Mesendoderm (in vitro differentiated cells): Measurements from ENCODE around the gene CEP19.
A peak's percentile ranks its signal among the peaks of the same experiment; 100 is the strongest.

Experiments
- DNase-seq: peaks from one replicate; pipeline ENCODE4 v3.0.0; 2013
- H2AK5ac ChIP-seq: 2 replicates; pipeline ENCODE4 v1.6.1; 2013; ENCODE audit warnings: low read length, inconsistent platforms
- H2BK120ac ChIP-seq: 2 replicates; pipeline ENCODE4 v1.6.1; 2013; ENCODE audit warnings: low read depth, mild to moderate bottlenecking, low read length, moderate library complexity, mixed read lengths
- H2BK15ac ChIP-seq: replicated peaks from 2 replicates; pipeline ENCODE4 v1.6.1; 2013; ENCODE audit warnings: low read depth, mild to moderate bottlenecking, moderate library complexity
- H2BK5ac ChIP-seq: 2 replicates; pipeline ENCODE4 v1.6.1; 2013; ENCODE audit warnings: low read length, inconsistent platforms
- H3K18ac ChIP-seq: 2 replicates; pipeline ENCODE4 v1.6.1; 2013; ENCODE audit warnings: mild to moderate bottlenecking, low read length, mixed read lengths
- H3K23ac ChIP-seq: one replicate; pipeline ENCODE4 v1.6.1; 2013; ENCODE audit warnings: low read length
- H3K27ac ChIP-seq: 2 replicates; pipeline ENCODE4 v1.5.1; 2013; ENCODE audit warnings: low read depth, mild to moderate bottlenecking, inconsistent platforms, low read length, moderate library complexity
- H3K27me3 ChIP-seq: 2 replicates; pipeline ENCODE4 v1.6.1; 2013; ENCODE audit warnings: low read length, control low read depth, mild to moderate bottlenecking, inconsistent platforms; ENCODE audit not compliant: insufficient read depth, poor library complexity
- H3K36me3 ChIP-seq: 2 replicates; pipeline ENCODE4 v1.6.1; 2013; ENCODE audit warnings: low read length, inconsistent platforms; ENCODE audit not compliant: control insufficient read depth, insufficient read depth
- H3K4ac ChIP-seq: one replicate; pipeline ENCODE4 v1.6.1; 2013; ENCODE audit warnings: low read depth, mild to moderate bottlenecking, low read length, moderate library complexity
- H3K4me1 ChIP-seq: 2 replicates; pipeline ENCODE4 v1.6.1; 2013; ENCODE audit warnings: low read depth, low read length, inconsistent platforms; ENCODE audit not compliant: control insufficient read depth
- H3K4me2 ChIP-seq: 2 replicates; pipeline ENCODE4 v1.6.1; 2013; ENCODE audit warnings: low read length
- H3K4me3 ChIP-seq: 2 replicates; pipeline ENCODE4 v1.5.1; 2013; ENCODE audit warnings: mild to moderate bottlenecking, low read length
- H3K56ac ChIP-seq: one replicate; pipeline ENCODE4 v1.6.1; 2013; ENCODE audit warnings: low read length
- H3K79me1 ChIP-seq: 2 replicates; pipeline ENCODE4 v1.6.1; 2013; ENCODE audit warnings: low read length, inconsistent platforms
- H3K79me2 ChIP-seq: 2 replicates; pipeline ENCODE4 v1.6.1; 2013; ENCODE audit warnings: mild to moderate bottlenecking, low read length; ENCODE audit not compliant: control insufficient read depth, insufficient read depth
- H3K9ac ChIP-seq: 2 replicates; pipeline ENCODE4 v1.6.1; 2013; ENCODE audit warnings: low read length, inconsistent platforms
- H4K5ac ChIP-seq: one replicate; pipeline ENCODE4 v1.6.1; 2013; ENCODE audit warnings: low read length
- H4K8ac ChIP-seq: one replicate; pipeline ENCODE4 v1.6.1; 2013; ENCODE audit warnings: low read depth, mild to moderate bottlenecking, control low read depth, low read length, moderate library complexity
- WGBS: extraction: QIAGEN DNeasy Blood & Tissue Kit; methylation state at CpG from one replicate; pipeline ENCODE4 v1.1.7; 2013; ENCODE audit warnings: low lambda C conversion rate, missing lambda C conversion rate; ENCODE audit not compliant: insufficient coverage; ENCODE audit errors: extremely low coverage; 5-methylcytosine and 5-hydroxymethylcytosine counted together

The CEP19 gene

GRCh38 chr3:196666001-196666867 lies 45.8 kb downstream of the CEP19 start:
- Histone ChIP-seq H2BK120ac (no peak overlapping the region), H4K5ac (no peak overlapping the region), H2AK5ac (no peak overlapping the region), H3K56ac (peak overlapping the region; percentile 2), H3K79me1 (no peaks in the 10 kb centered on the region), H4K8ac (no peak overlapping the region), H3K36me3 (no peaks in the 10 kb centered on the region), H3K27ac (peak overlapping the region; percentile 40), H3K23ac (no peak overlapping the region), H3K4me3 (no peak overlapping the region), H2BK5ac (no peak overlapping the region), H3K4me2 (no peak overlapping the region), H2BK15ac (no peak overlapping the region), H3K27me3 (no peaks in the 10 kb centered on the region), H3K9ac (no peak overlapping the region), H3K79me2 (no peaks in the 10 kb centered on the region), H3K18ac (no peak overlapping the region), H3K4ac (no peak overlapping the region), H3K4me1 (peaks cover 4% of the 10 kb centered on the region)
- DNase-seq, result peak; percentile 93
- WGBS, result no CpG with 5 or more reads among the region's 23 CpGs

- H3K79me2 ChIP-seq, result no peaks in the 10 kb centered on the region
Observed at GRCh38 chr3:196662711-196663571, 49.1 kb downstream of the CEP19 start.

DNA sequence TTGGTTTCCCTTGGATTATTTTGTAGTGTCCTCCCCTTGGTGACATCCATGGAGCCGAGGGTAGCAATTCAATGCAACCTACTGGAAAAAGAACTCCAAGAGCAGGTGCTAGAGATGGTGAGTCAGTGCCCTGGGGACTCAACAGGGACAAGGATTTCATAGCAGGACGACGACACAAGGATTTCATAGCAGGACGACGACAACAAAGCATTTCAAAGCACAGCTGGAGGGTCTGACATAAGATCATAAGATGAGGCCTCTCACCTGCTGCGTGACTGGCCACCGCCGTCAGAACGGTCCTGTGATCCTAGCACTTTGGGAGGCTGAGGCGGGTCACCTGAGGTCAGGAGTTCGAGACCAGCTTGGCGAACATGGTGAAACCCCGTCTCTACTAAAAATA lies 50.0 kb downstream of the CEP19 start:
- no peak overlapping the region for H2BK120ac ChIP-seq
- peaks cover 4% of the 10 kb centered on the region for H3K4me1 ChIP-seq
- H3K79me1 ChIP-seq, result no peaks in the 10 kb centered on the region
- H3K56ac ChIP-seq, result no peak overlapping the region
- peak; percentile 65 for DNase-seq
- H3K9ac ChIP-seq, result no peak overlapping the region
- H2BK15ac ChIP-seq, result no peak overlapping the region
- H3K4ac ChIP-seq, result no peak overlapping the region
- no peak overlapping the region for H3K4me3 ChIP-seq
- no peak overlapping the region for H3K27ac ChIP-seq
- H3K4me2 ChIP-seq, result no peak overlapping the region
- no CpG with 5 or more reads among the region's 13 CpGs for WGBS
- no peaks in the 10 kb centered on the region for H3K36me3 ChIP-seq
- H4K5ac ChIP-seq, result no peak overlapping the region
- H3K79me2 ChIP-seq, result no peaks in the 10 kb centered on the region
- no peak overlapping the region for H2AK5ac ChIP-seq
- H3K23ac ChIP-seq, result no peak overlapping the region
- H3K27me3 ChIP-seq, result no peaks in the 10 kb centered on the region
- H3K18ac ChIP-seq, result no peak overlapping the region
- H2BK5ac ChIP-seq, result no peak overlapping the region
- no peak overlapping the region for H4K8ac ChIP-seq

More at GRCh38 chr3:196662711-196663571, 49.1 kb downstream of the CEP19 start:
- Histone ChIP-seq H2BK120ac (no peak overlapping the region), H3K4me1 (peaks cover 4% of the 10 kb centered on the region), H3K9ac (no peak overlapping the region), H3K27ac (no peak overlapping the region), H4K5ac (no peak overlapping the region), H2AK5ac (no peak overlapping the region), H2BK5ac (no peak overlapping the region), H3K56ac (no peak overlapping the region), H4K8ac (no peak overlapping the region), H3K36me3 (no peaks in the 10 kb centered on the region), H3K79me1 (no peaks in the 10 kb centered on the region), H3K4me2 (no peak overlapping the region), H2BK15ac (no peak overlapping the region), H3K4ac (no peak overlapping the region), H3K27me3 (no peaks in the 10 kb centered on the region), H3K23ac (no peak overlapping the region), H3K18ac (no peak overlapping the region), H3K4me3 (no peak overlapping the region)
- WGBS, result no CpG with 5 or more reads among the region's 15 CpGs
- DNase-seq, result no peak

DNA sequence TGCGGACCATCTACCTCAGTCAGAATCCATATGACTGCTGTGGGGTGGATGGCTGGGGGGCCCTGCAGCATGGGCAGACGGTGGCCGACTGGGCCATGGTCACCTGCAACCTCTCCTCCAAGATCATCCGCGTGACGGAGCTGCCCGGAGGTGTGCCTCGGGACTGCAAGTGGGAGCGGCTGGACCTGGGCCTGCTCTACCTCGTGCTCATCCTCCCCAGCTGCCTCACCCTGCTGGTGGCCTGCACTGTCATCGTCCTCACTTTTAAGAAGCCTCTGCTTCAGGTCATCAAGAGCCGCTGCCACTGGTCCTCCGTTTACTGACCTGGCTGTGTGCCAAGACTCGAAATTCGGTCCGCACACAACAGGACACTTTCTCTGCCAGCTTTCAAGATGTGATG lies 50.6 kb downstream of the CEP19 start:
- H2BK15ac ChIP-seq, result no peak overlapping the region
- H2BK120ac ChIP-seq, result no peak overlapping the region
- H4K8ac ChIP-seq, result no peak overlapping the region
- H3K18ac ChIP-seq, result no peak overlapping the region
- H3K4me2 ChIP-seq, result no peak overlapping the region
- peaks cover 4% of the 10 kb centered on the region for H3K4me1 ChIP-seq
- no peak overlapping the region for H3K4me3 ChIP-seq
- no peak overlapping the region for H3K4ac ChIP-seq
- H3K23ac ChIP-seq, result no peak overlapping the region
- H4K5ac ChIP-seq, result no peak overlapping the region
- no peak overlapping the region for H3K27ac ChIP-seq
- H3K27me3 ChIP-seq, result no peaks in the 10 kb centered on the region
- no peak overlapping the region for H3K9ac ChIP-seq
- peak; percentile 45 for DNase-seq
- no peak overlapping the region for H2AK5ac ChIP-seq
- WGBS, result no CpG with 5 or more reads among the region's 16 CpGs
- no peaks in the 10 kb centered on the region for H3K79me1 ChIP-seq
- H3K79me2 ChIP-seq, result no peaks in the 10 kb centered on the region
- H3K36me3 ChIP-seq, result no peaks in the 10 kb centered on the region
- H3K56ac ChIP-seq, result no peak overlapping the region
- no peak overlapping the region for H2BK5ac ChIP-seq

DNA sequence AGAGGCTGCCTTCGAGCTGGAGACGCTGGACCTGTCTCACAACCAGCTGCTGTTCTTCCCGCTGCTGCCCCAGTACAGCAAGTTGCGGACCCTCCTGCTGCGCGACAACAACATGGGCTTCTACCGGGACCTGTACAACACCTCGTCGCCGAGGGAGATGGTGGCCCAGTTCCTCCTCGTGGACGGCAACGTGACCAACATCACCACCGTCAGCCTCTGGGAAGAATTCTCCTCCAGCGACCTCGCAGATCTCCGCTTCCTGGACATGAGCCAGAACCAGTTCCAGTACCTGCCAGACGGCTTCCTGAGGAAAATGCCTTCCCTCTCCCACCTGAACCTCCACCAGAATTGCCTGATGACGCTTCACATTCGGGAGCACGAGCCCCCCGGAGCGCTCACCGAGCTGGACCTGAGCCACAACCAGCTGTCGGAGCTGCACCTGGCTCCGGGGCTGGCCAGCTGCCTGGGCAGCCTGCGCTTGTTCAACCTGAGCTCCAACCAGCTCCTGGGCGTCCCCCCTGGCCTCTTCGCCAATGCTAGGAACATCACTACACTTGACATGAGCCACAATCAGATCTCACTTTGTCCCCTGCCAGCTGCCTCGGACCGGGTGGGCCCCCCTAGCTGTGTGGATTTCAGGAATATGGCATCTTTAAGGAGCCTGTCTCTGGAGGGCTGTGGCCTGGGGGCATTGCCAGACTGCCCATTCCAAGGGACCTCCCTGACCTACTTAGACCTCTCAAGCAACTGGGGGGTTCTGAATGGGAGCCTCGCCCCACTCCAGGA lies 51.5 kb downstream of the CEP19 start:
- H3K4ac ChIP-seq, result no peak overlapping the region
- no peak overlapping the region for H2BK120ac ChIP-seq
- H3K4me3 ChIP-seq, result no peak overlapping the region
- no peak overlapping the region for H2AK5ac ChIP-seq
- H3K4me1 ChIP-seq, result peaks cover 2% of the 10 kb centered on the region
- no peak for DNase-seq
- H3K18ac ChIP-seq, result no peak overlapping the region
- H3K27me3 ChIP-seq, result no peaks in the 10 kb centered on the region
- no peak overlapping the region for H4K5ac ChIP-seq
- no peaks in the 10 kb centered on the region for H3K36me3 ChIP-seq
- no peak overlapping the region for H3K4me2 ChIP-seq
- no peak overlapping the region for H2BK15ac ChIP-seq
- no peak overlapping the region for H4K8ac ChIP-seq
- no CpG with 5 or more reads among the region's 32 CpGs for WGBS
- H3K79me2 ChIP-seq, result no peaks in the 10 kb centered on the region
- no peak overlapping the region for H3K9ac ChIP-seq
- H3K23ac ChIP-seq, result no peak overlapping the region
- H3K56ac ChIP-seq, result no peak overlapping the region
- H3K79me1 ChIP-seq, result no peaks in the 10 kb centered on the region
- no peak overlapping the region for H3K27ac ChIP-seq
- H2BK5ac ChIP-seq, result no peak overlapping the region
